H9 (cell line): ENCODE results near the gene MAP1LC3B. TPM values are rescaled to one million over a fixed set of nuclear protein-coding genes. Genes with fewer than 3 reads are reported as not detected.

ENCODE experiments used
- DNase-seq: peaks from one replicate; pipeline ENCODE4 v3.0.0-alpha.2; 2017
- H2AFZ ChIP-seq: one replicate; pipeline ENCODE4 v1.6.1; 2013; ENCODE audit warnings: mild to moderate bottlenecking, low read length, control low read depth, moderate library complexity
- H2AK5ac ChIP-seq: 2 replicates; pipeline ENCODE4 v1.6.1; 2013; ENCODE audit warnings: low read length, control low read depth, mixed read lengths; ENCODE audit not compliant: insufficient read length
- H2BK120ac ChIP-seq: one replicate; pipeline ENCODE4 v1.6.1; 2013; ENCODE audit warnings: low read depth, mild to moderate bottlenecking, low read length, control low read depth, inconsistent platforms; ENCODE audit not compliant: poor library complexity, severe bottlenecking
- H2BK12ac ChIP-seq: 2 replicates; pipeline ENCODE4 v1.6.1; 2013; ENCODE audit warnings: low read length, control low read depth, mixed read lengths, low read depth; ENCODE audit not compliant: insufficient read length
- H2BK15ac ChIP-seq: 2 replicates; pipeline ENCODE4 v1.6.1; 2013; ENCODE audit warnings: low read depth, low read length, control low read depth
- H2BK20ac ChIP-seq: one replicate; pipeline ENCODE4 v1.6.1; 2013; ENCODE audit warnings: low read depth, mild to moderate bottlenecking, low read length, control low read depth, inconsistent platforms; ENCODE audit not compliant: poor library complexity, severe bottlenecking
- H2BK5ac ChIP-seq: 2 replicates; pipeline ENCODE4 v1.6.1; 2013; ENCODE audit warnings: low read length, control low read depth, mixed read lengths; ENCODE audit not compliant: insufficient read length
- H3K14ac ChIP-seq: 2 replicates; pipeline ENCODE4 v1.6.1; 2013; ENCODE audit warnings: low read length, control low read depth; ENCODE audit not compliant: insufficient read depth
- H3K18ac ChIP-seq: 2 replicates; pipeline ENCODE4 v1.6.1; 2013; ENCODE audit warnings: low read depth, mild to moderate bottlenecking, mixed read lengths, low read length, control low read depth; ENCODE audit not compliant: insufficient read length
- H3K23ac ChIP-seq: 2 replicates; pipeline ENCODE4 v1.6.1; 2013; ENCODE audit warnings: low read length, control low read depth, mixed read lengths, low read depth; ENCODE audit not compliant: insufficient read length
- H3K23me2 ChIP-seq: 2 replicates; pipeline ENCODE4 v1.6.1; 2013; ENCODE audit warnings: low read depth, mild to moderate bottlenecking, mixed read lengths, low read length, control low read depth; ENCODE audit not compliant: insufficient read length, poor library complexity, severe bottlenecking
- H3K27ac ChIP-seq: 2 replicates; pipeline ENCODE4 v1.5.1; 2013; ENCODE audit warnings: low read length, control low read depth, mixed read lengths, low read depth; ENCODE audit not compliant: insufficient read length
- H3K27me3 ChIP-seq: 2 replicates; pipeline ENCODE4 v1.6.1; 2013; ENCODE audit warnings: low read length, control low read depth, inconsistent platforms; ENCODE audit not compliant: insufficient read depth
- H3K4ac ChIP-seq: 2 replicates; pipeline ENCODE4 v1.6.1; 2013; ENCODE audit warnings: low read depth, mild to moderate bottlenecking, control low read depth, inconsistent platforms, low read length, moderate library complexity
- H3K4me1 ChIP-seq: 2 replicates; pipeline ENCODE4 v1.6.1; 2013; ENCODE audit warnings: low read length, control low read depth, inconsistent platforms; ENCODE audit not compliant: insufficient read depth
- H3K4me2 ChIP-seq: 2 replicates; pipeline ENCODE4 v1.6.1; 2013; ENCODE audit warnings: low read length, control low read depth, mixed read lengths; ENCODE audit not compliant: insufficient read length, insufficient read depth
- H3K56ac ChIP-seq: 2 replicates; pipeline ENCODE4 v1.6.1; 2013; ENCODE audit warnings: low read depth, mild to moderate bottlenecking, mixed read lengths, low read length, control low read depth; ENCODE audit not compliant: insufficient read length
- H3K79me1 ChIP-seq: 2 replicates; pipeline ENCODE4 v1.6.1; 2013; ENCODE audit warnings: low read depth, mild to moderate bottlenecking, moderate library complexity, low read length, control low read depth, inconsistent platforms; ENCODE audit not compliant: insufficient read depth, poor library complexity, severe bottlenecking
- H3K79me2 ChIP-seq: 2 replicates; pipeline ENCODE4 v1.6.1; 2013; ENCODE audit warnings: low read length, control low read depth, inconsistent platforms; ENCODE audit not compliant: insufficient read depth
- H3K9ac ChIP-seq: 2 replicates; pipeline ENCODE4 v1.6.1; 2013; ENCODE audit warnings: low read length, control low read depth, mixed read lengths; ENCODE audit not compliant: insufficient read length; ENCODE audit errors: extremely low read depth
- H3K9me3 ChIP-seq: one replicate; pipeline ENCODE4 v1.6.1; 2013; ENCODE audit warnings: low read depth, low read length, inconsistent platforms; ENCODE audit not compliant: control insufficient read depth
- H3T11ph ChIP-seq: one replicate; pipeline ENCODE4 v1.6.1; 2013; ENCODE audit warnings: mild to moderate bottlenecking, low read length, control low read depth, inconsistent platforms
- H4K20me1 ChIP-seq: one replicate; pipeline ENCODE4 v1.6.1; 2013; ENCODE audit not compliant: control insufficient read depth, insufficient read length, insufficient read depth
- H4K5ac ChIP-seq: 2 replicates; pipeline ENCODE4 v1.6.1; 2013; ENCODE audit warnings: low read depth, mild to moderate bottlenecking, mixed read lengths, low read length, control low read depth; ENCODE audit not compliant: insufficient read length
- H4K8ac ChIP-seq: replicated peaks from 2 replicates; pipeline ENCODE4 v1.6.1; 2013; ENCODE audit warnings: low read length, control low read depth, mixed read lengths, low read depth; ENCODE audit not compliant: insufficient read length
- H4K91ac ChIP-seq: 2 replicates; pipeline ENCODE4 v1.6.1; 2013; ENCODE audit warnings: low read depth, mild to moderate bottlenecking, moderate library complexity, mixed read lengths, low read length, control low read depth; ENCODE audit not compliant: insufficient read length
- H3K27ac Mint-ChIP-seq, 3 experiments: 2 replicates in 2 of 3; 3 replicates in 1 of 3; pipeline ENCODE4 v1.8.0; 2020 to 2021; ENCODE audit warnings: mixed read lengths in 3 of 3, mild to moderate bottlenecking in 1 of 3, moderate library complexity in 1 of 3
- H3K27me3 Mint-ChIP-seq: 2 replicates; pipeline ENCODE4 v1.8.0; 2021; ENCODE audit warnings: low read depth, mild to moderate bottlenecking, moderate library complexity, mixed read lengths
- H3K36me3 Mint-ChIP-seq, 3 experiments: 2 replicates in 2 of 3; 3 replicates in 1 of 3; pipeline ENCODE4 v1.8.0; 2020 to 2021; ENCODE audit warnings: low read depth in 3 of 3, mixed read lengths in 3 of 3; ENCODE audit not compliant: insufficient read depth in 1 of 3
- H3K4me1 Mint-ChIP-seq, 2 experiments: 2 replicates each; pipeline ENCODE4 v1.8.0; 2020; ENCODE audit warnings: mixed read lengths in 2 of 2
- H3K4me3 Mint-ChIP-seq, 2 experiments: 2 replicates in 1 of 2; 3 replicates in 1 of 2; pipeline ENCODE4 v1.8.0; 2020 to 2021; ENCODE audit warnings: mild to moderate bottlenecking in 2 of 2, mixed read lengths in 2 of 2, moderate library complexity in 1 of 2
- H3K9me3 Mint-ChIP-seq, 2 experiments: 2 replicates in 1 of 2; 3 replicates in 1 of 2; pipeline ENCODE4 v1.8.0; 2020; ENCODE audit warnings: mild to moderate bottlenecking in 2 of 2, mixed read lengths in 2 of 2, moderate library complexity in 1 of 2
- WGBS: extraction: QIAGEN DNeasy Blood & Tissue Kit; methylation state at CpG from one replicate; pipeline ENCODE4 v1.1.7; 2013; ENCODE audit warnings: missing lambda C conversion rate, low lambda C conversion rate, mixed read lengths; ENCODE audit not compliant: insufficient read length; ENCODE audit errors: extremely low coverage; 5-methylcytosine and 5-hydroxymethylcytosine counted together
- total RNA-seq: library from RNA; stranded (reverse); gene quantifications from 2 replicates; pipeline ENCODE4 v1.2.1, GENCODE V29; 2021
- TF ChIP-seq, protein P1 (sequence below): fragments of 200-600 bp; sonication (generic); conservative IDR thresholded peaks from 3 replicates; pipeline ENCODE4 v1.8.0; 2021; ENCODE audit warnings: antibody characterized with exemption, mild to moderate bottlenecking

Gene MAP1LC3B
- total RNA-seq, 1 experiment from 2014 or later: 47.1 TPM

DNA sequence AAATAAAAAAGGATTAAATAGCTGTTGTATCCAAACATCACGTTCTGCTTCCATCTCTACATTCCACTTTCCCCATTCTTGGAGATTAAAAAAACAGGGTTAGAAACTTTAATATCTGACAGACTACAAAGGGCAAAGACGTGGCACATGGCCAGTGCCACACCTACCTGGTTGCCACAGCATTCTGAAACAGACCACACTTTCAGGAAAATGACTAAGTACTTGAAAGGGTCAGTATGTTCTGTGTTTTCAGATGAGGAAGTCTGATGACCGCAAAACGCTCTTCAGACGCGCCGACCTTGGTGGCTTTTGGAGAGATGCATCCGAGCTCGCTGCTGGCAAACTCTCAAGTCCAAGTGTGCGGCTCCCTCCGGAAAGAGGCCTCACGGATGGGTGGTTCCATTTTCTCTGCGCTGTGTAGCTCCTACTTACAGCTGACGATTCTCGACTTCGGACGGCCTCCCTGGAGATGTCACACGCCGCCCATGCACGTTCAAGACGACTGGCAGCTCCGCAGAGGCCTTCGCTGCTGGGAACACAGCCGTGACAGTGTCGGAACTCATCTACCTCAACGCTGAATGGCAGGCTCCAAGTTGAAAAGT lies 15.5 kb downstream of the MAP1LC3B start:
- DNase-seq: no peak

More for the DNA sequence above, 15.5 kb downstream of the MAP1LC3B start:
- H4K91ac ChIP-seq: no peak overlapping the region
- H3K18ac ChIP-seq: no peak overlapping the region
- H3K23ac ChIP-seq: no peak overlapping the region
- no peak overlapping the region for H3K14ac ChIP-seq
- no peak overlapping the region for H3T11ph ChIP-seq
- no peaks in the 10 kb centered on the region for H3K9me3 Mint-ChIP-seq
- no peak overlapping the region for H2AFZ ChIP-seq
- H3K23me2 ChIP-seq: no peaks in the 10 kb centered on the region
- H2BK5ac ChIP-seq: no peak overlapping the region
- no peaks in the 10 kb centered on the region for H3K4me1 ChIP-seq
- H3K79me1 ChIP-seq: no peaks in the 10 kb centered on the region
- H2AK5ac ChIP-seq: no peak overlapping the region
- H3K27ac Mint-ChIP-seq: peak overlapping the region in 1 of 3 experiments; percentile 71; a peak in 2 of 7 replicates
- no peak overlapping the region for H2BK120ac ChIP-seq
- H3K9ac ChIP-seq: no peak overlapping the region
- H3K79me2 ChIP-seq: no peaks in the 10 kb centered on the region
- H3K4me1 Mint-ChIP-seq: no peaks in the 10 kb centered on the region; a peak in 1 of 4 replicates
- H3K27me3 Mint-ChIP-seq: no peaks in the 10 kb centered on the region
- H3K27me3 ChIP-seq: no peaks in the 10 kb centered on the region
- H3K9me3 ChIP-seq: no peaks in the 10 kb centered on the region
- H3K27ac ChIP-seq: no peak overlapping the region
- no peaks in the 10 kb centered on the region for H4K20me1 ChIP-seq
- H4K5ac ChIP-seq: no peak overlapping the region
- H3K4me2 ChIP-seq: no peak overlapping the region
- peaks cover 25 to 77% (median 67%) of the 10 kb centered on the region in 3 experiments; a peak in 6 of 7 replicates for H3K36me3 Mint-ChIP-seq
- no CpG with 5 or more reads among the region's 26 CpGs for WGBS
- H2BK15ac ChIP-seq: no peak overlapping the region
- H3K4me3 Mint-ChIP-seq: no peak overlapping the region
- H2BK12ac ChIP-seq: no peak overlapping the region
- H3K56ac ChIP-seq: no peak overlapping the region
- TF ChIP-seq, protein P1, sequence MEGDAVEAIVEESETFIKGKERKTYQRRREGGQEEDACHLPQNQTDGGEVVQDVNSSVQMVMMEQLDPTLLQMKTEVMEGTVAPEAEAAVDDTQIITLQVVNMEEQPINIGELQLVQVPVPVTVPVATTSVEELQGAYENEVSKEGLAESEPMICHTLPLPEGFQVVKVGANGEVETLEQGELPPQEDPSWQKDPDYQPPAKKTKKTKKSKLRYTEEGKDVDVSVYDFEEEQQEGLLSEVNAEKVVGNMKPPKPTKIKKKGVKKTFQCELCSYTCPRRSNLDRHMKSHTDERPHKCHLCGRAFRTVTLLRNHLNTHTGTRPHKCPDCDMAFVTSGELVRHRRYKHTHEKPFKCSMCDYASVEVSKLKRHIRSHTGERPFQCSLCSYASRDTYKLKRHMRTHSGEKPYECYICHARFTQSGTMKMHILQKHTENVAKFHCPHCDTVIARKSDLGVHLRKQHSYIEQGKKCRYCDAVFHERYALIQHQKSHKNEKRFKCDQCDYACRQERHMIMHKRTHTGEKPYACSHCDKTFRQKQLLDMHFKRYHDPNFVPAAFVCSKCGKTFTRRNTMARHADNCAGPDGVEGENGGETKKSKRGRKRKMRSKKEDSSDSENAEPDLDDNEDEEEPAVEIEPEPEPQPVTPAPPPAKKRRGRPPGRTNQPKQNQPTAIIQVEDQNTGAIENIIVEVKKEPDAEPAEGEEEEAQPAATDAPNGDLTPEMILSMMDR: no peak
- no peak overlapping the region for H4K8ac ChIP-seq
- no peak overlapping the region for H2BK20ac ChIP-seq
- H3K4ac ChIP-seq: no peak overlapping the region
